ENCODE measurements around the gene KCNJ6. TPM values are rescaled to one million over a fixed set of nuclear protein-coding genes. Genes with fewer than 3 reads are reported as not detected.

KCNJ6 gene
- total RNA-seq, 1 experiment from 2014 or later: not detected

DNA sequence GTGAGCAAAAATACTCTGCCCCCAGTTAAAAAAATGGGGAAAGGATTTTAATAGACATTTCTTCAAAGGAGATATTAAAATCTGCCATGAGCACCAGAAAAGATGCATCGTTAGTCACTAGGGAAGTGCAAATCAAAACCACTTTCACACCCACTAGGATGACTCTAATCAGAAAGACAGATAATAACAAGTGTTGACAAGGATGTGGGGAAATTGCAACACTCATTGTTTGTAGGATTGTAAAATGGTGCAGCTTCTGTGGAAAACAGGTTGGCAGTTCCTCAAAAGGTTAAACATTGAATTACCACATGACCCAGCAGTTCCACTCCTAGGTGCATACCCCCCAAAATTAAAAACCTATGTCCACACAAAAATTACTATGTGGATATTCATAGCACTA lies 112.3 kb downstream of the KCNJ6 start:
- no peaks in the 10 kb centered on the region for H3K4me1 ChIP-seq (ENCODE audit: control insufficient read depth, insufficient read depth, low read length)
- peaks cover 2% of the 10 kb centered on the region for H3K27me3 ChIP-seq (ENCODE audit: control insufficient read depth, insufficient read depth, low read length)
- no peak for DNase-seq (ENCODE audit: low read depth, low spot score)
- intact Hi-C loops (cut with micrococcal nuclease; ENCODE audit: unreplicated experiment) (no loop called here), in situ Hi-C loops (cut with HindIII; ENCODE audit: low pct_unique_long_range_greater_than_20kb, low sequenced_read_pairs) (no loop called here)
- BruUV-seq (replicated peaks): no TSS peak
- ChIA-PET CTCF (no interaction called here), POLR2A (no interaction called here)
- no peak for ATAC-seq
- no peak overlapping the region for H3K27ac ChIP-seq (ENCODE audit: low read length)
- no peaks in the 10 kb centered on the region for H3K9me3 ChIP-seq (ENCODE audit: control insufficient read depth, insufficient read depth, low read depth, low read length)
- H3K36me3 ChIP-seq (ENCODE audit: control insufficient read depth, insufficient read depth, low read length): no peaks in the 10 kb centered on the region
- TF ChIP-seq, protein P1, sequence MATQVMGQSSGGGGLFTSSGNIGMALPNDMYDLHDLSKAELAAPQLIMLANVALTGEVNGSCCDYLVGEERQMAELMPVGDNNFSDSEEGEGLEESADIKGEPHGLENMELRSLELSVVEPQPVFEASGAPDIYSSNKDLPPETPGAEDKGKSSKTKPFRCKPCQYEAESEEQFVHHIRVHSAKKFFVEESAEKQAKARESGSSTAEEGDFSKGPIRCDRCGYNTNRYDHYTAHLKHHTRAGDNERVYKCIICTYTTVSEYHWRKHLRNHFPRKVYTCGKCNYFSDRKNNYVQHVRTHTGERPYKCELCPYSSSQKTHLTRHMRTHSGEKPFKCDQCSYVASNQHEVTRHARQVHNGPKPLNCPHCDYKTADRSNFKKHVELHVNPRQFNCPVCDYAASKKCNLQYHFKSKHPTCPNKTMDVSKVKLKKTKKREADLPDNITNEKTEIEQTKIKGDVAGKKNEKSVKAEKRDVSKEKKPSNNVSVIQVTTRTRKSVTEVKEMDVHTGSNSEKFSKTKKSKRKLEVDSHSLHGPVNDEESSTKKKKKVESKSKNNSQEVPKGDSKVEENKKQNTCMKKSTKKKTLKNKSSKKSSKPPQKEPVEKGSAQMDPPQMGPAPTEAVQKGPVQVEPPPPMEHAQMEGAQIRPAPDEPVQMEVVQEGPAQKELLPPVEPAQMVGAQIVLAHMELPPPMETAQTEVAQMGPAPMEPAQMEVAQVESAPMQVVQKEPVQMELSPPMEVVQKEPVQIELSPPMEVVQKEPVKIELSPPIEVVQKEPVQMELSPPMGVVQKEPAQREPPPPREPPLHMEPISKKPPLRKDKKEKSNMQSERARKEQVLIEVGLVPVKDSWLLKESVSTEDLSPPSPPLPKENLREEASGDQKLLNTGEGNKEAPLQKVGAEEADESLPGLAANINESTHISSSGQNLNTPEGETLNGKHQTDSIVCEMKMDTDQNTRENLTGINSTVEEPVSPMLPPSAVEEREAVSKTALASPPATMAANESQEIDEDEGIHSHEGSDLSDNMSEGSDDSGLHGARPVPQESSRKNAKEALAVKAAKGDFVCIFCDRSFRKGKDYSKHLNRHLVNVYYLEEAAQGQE (IDR thresholded peaks at IDR 0.05; ENCODE audit: insufficient read depth in 1 of 2, low read depth in 2 of 2, low read length in 1 of 2): no peak
- TF ChIP-seq POLR2AphosphoS5 (IDR thresholded peaks at IDR 0.05; ENCODE audit: low read depth, low read length): no peak
- TF ChIP-seq SIN3A (IDR thresholded peaks at IDR 0.05; ENCODE audit: borderline replicate concordance, insufficient read depth, low read depth, low read length): no peak
- no peak for TF ChIP-seq TCF7L2 (IDR thresholded peaks at IDR 0.05; ENCODE audit: low read depth, low read length)
- TF ChIP-seq, protein P2, sequence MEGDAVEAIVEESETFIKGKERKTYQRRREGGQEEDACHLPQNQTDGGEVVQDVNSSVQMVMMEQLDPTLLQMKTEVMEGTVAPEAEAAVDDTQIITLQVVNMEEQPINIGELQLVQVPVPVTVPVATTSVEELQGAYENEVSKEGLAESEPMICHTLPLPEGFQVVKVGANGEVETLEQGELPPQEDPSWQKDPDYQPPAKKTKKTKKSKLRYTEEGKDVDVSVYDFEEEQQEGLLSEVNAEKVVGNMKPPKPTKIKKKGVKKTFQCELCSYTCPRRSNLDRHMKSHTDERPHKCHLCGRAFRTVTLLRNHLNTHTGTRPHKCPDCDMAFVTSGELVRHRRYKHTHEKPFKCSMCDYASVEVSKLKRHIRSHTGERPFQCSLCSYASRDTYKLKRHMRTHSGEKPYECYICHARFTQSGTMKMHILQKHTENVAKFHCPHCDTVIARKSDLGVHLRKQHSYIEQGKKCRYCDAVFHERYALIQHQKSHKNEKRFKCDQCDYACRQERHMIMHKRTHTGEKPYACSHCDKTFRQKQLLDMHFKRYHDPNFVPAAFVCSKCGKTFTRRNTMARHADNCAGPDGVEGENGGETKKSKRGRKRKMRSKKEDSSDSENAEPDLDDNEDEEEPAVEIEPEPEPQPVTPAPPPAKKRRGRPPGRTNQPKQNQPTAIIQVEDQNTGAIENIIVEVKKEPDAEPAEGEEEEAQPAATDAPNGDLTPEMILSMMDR (IDR thresholded peaks at IDR 0.05): no peak
- no peak overlapping the region for H3K4me3 ChIP-seq (ENCODE audit: low read depth in 2 of 2, low read length in 2 of 2)

DNA sequence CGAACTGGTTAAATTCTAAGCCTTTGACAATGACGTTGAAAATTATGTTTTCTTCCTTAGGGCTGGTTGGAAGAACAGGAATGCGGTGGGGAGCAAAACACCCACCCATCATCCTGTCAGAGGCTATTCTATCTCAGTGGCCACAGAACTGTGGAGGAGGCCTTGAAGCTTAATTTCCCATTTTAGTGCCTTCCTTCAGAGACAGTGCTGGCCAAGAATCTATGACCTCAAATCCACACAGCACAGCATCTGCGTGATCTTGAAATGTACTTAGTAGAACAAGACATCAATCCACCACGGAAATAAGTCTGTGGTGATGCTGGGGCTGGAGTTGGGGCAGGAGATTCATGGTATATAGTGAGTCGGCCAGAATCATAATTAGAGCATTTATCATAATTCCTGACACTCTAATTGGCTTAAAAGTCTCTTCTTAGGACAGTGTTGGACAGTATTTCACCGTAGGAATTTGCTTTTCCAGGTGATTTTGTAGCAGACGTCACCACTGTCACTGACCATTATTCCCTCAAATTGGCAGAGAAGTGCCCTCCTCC lies 113.1 kb downstream of the KCNJ6 start:
- no peak for DNase-seq (ENCODE audit: low read depth, low spot score)
- no TSS peak for BruUV-seq (replicated peaks)
- POLR2A ChIA-PET: no interaction called here
- Histone ChIP-seq H3K9me3 (ENCODE audit: control insufficient read depth, insufficient read depth, low read depth, low read length) (no peaks in the 10 kb centered on the region), H3K4me3 (ENCODE audit: low read depth in 2 of 2, low read length in 2 of 2) (no peak overlapping the region), H3K27ac (ENCODE audit: low read length) (no peak overlapping the region), H3K36me3 (ENCODE audit: control insufficient read depth, insufficient read depth, low read length) (no peaks in the 10 kb centered on the region), H3K4me1 (ENCODE audit: control insufficient read depth, insufficient read depth, low read length) (no peaks in the 10 kb centered on the region), H3K27me3 (ENCODE audit: control insufficient read depth, insufficient read depth, low read length) (peaks cover 2% of the 10 kb centered on the region)
- intact Hi-C loops (cut with micrococcal nuclease; ENCODE audit: unreplicated experiment) (no loop called here), in situ Hi-C loops (cut with HindIII; ENCODE audit: low pct_unique_long_range_greater_than_20kb, low sequenced_read_pairs) (no loop called here)
- no peak for ATAC-seq
- TF ChIP-seq TCF7L2 (IDR thresholded peaks at IDR 0.05; ENCODE audit: low read depth, low read length) (no peak), SIN3A (IDR thresholded peaks at IDR 0.05; ENCODE audit: borderline replicate concordance, insufficient read depth, low read depth, low read length) (no peak), POLR2AphosphoS5 (IDR thresholded peaks at IDR 0.05; ENCODE audit: low read depth, low read length) (no peak)
- TF ChIP-seq, protein P2 (IDR thresholded peaks at IDR 0.05): no peak
- TF ChIP-seq, protein P1 (IDR thresholded peaks at IDR 0.05; ENCODE audit: insufficient read depth in 1 of 2, low read depth in 2 of 2, low read length in 1 of 2): no peak
- CTCF ChIA-PET: no interaction called here
